Adipocyte (in vitro differentiated cells): ENCODE results near the gene BCAR1.

Source experiments
- DNase-seq: peaks from one replicate; pipeline ENCODE4 v3.0.0-alpha.2; 2015; ENCODE audit warnings: low read depth
- H3K27me3 ChIP-seq: replicated peaks from 2 replicates; pipeline ENCODE4 v1.7.0; 2013; ENCODE audit warnings: mild to moderate bottlenecking, low read length, moderate library complexity; ENCODE audit not compliant: control insufficient read depth, insufficient read depth
- H3K36me3 ChIP-seq: 2 replicates; pipeline ENCODE4 v1.7.0; 2013; ENCODE audit warnings: low read length, mild to moderate bottlenecking, moderate library complexity; ENCODE audit not compliant: control insufficient read depth, insufficient read depth, severe bottlenecking
- H3K4me1 ChIP-seq: 2 replicates; pipeline ENCODE4 v1.7.0; 2013; ENCODE audit warnings: mild to moderate bottlenecking, low read length, moderate library complexity; ENCODE audit not compliant: control insufficient read depth, insufficient read depth
- H3K4me3 ChIP-seq: 2 replicates; pipeline ENCODE4 v1.7.0; 2013; ENCODE audit warnings: mild to moderate bottlenecking, low read length, moderate library complexity
- H3K9ac ChIP-seq: 2 replicates; pipeline ENCODE4 v1.7.0; 2013; ENCODE audit warnings: mild to moderate bottlenecking, low read length, moderate library complexity
- H3K9me3 ChIP-seq: 2 replicates; pipeline ENCODE4 v1.7.0; 2013; ENCODE audit warnings: mild to moderate bottlenecking, low read length, moderate library complexity; ENCODE audit not compliant: control insufficient read depth

BCAR1 gene

GRCh38 chr16:75251280-75252048 lies at the start of gene BCAR1:
Gene BCAR1, minus strand, starts transcription at chr16:75251624. Its CDS starts 142 bp downstream, at chr16:75251482.
- Histone ChIP-seq H3K9ac (peak within 1 kb of the TSS; percentile 90), H3K4me1 (peaks cover 82% of the 10 kb centered on the region), H3K4me3 (peak within 1 kb of the TSS; percentile 91), H3K36me3 (no peaks in the 10 kb centered on the region), H3K27me3 (no peaks in the 10 kb centered on the region), H3K9me3 (no peaks in the 10 kb centered on the region)
- peak; percentile 94 for DNase-seq

DNA sequence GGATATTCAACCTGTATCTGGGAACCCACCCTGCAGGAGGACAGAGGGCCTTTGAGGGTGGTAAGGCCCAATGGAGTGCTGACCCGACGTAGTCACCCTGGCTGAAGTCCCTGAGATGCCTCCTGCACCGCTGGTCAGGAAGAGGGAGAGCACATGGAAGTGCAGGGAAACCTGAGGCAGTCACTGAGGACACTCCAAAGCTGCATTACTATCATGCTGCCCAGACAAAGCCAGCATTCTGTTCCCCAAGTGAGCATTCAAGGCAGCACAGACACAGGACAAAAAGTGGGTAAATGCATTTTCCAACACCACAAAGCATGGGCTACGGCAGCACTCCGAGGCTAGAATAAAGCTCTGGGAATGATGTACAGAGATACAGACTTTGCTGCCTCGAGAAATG lies 46.8 kb upstream of the BCAR1 start:
- no peaks in the 10 kb centered on the region for H3K27me3 ChIP-seq
- H3K9me3 ChIP-seq, result no peaks in the 10 kb centered on the region
- peaks cover 27% of the 10 kb centered on the region for H3K36me3 ChIP-seq
- H3K9ac ChIP-seq, result no peak overlapping the region
- no peak for DNase-seq
- no peak overlapping the region for H3K4me3 ChIP-seq
- H3K4me1 ChIP-seq, result peaks cover 2% of the 10 kb centered on the region

- Histone ChIP-seq H3K27me3 (no peaks in the 10 kb centered on the region), H3K4me3 (no peak overlapping the region), H3K9me3 (no peaks in the 10 kb centered on the region), H3K36me3 (peaks cover 38% of the 10 kb centered on the region), H3K4me1 (peaks cover 2% of the 10 kb centered on the region), H3K9ac (no peak overlapping the region)
- DNase-seq, result no peak
Measured at GRCh38 chr16:75296606-75297005, 45.2 kb upstream of the BCAR1 start.

GRCh38 chr16:75294773-75295459 lies 43.5 kb upstream of the BCAR1 start:
- no peak for DNase-seq
- no peak overlapping the region for H3K4me3 ChIP-seq
- H3K27me3 ChIP-seq, result no peaks in the 10 kb centered on the region
- H3K9ac ChIP-seq, result no peak overlapping the region
- peaks cover 2% of the 10 kb centered on the region for H3K4me1 ChIP-seq
- H3K36me3 ChIP-seq, result peaks cover 36% of the 10 kb centered on the region
- H3K9me3 ChIP-seq, result no peaks in the 10 kb centered on the region

- H3K9me3 ChIP-seq, result no peaks in the 10 kb centered on the region
- H3K4me3 ChIP-seq, result no peak overlapping the region
- no peaks in the 10 kb centered on the region for H3K27me3 ChIP-seq
- H3K4me1 ChIP-seq, result peaks cover 2% of the 10 kb centered on the region
- peak; percentile 65 for DNase-seq
- peaks cover 35% of the 10 kb centered on the region for H3K36me3 ChIP-seq
- no peak overlapping the region for H3K9ac ChIP-seq
Measured at GRCh38 chr16:75293772-75294171, 42.3 kb upstream of the BCAR1 start.

- Histone ChIP-seq H3K4me3 (no peak overlapping the region), H3K9me3 (no peaks in the 10 kb centered on the region), H3K4me1 (peaks cover 2% of the 10 kb centered on the region), H3K9ac (no peak overlapping the region), H3K27me3 (no peaks in the 10 kb centered on the region), H3K36me3 (peaks cover 30% of the 10 kb centered on the region)
- no peak for DNase-seq
Measured at GRCh38 chr16:75293173-75293572, 41.7 kb upstream of the BCAR1 start.

DNA sequence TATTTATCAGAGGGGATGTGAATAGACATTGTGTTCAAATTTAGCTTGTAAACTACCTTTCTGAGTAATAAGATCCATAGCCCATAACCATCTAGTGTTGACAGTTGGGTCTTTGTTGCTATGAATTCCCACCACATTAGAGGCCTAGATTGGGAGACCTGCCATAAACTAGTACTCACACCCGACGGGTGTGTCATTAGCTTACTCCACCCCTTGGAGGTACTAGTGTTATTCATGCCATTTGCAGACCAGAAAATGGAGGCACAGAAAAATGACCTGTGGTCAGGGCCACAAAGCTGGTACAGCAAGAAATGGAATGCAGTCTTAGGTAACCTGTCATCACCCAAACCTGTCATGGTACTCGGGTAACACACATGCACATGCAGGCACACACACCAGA lies 41.3 kb upstream of the BCAR1 start:
- H3K4me1 ChIP-seq, result peaks cover 2% of the 10 kb centered on the region
- H3K9me3 ChIP-seq, result no peaks in the 10 kb centered on the region
- H3K36me3 ChIP-seq, result peaks cover 29% of the 10 kb centered on the region
- no peak overlapping the region for H3K4me3 ChIP-seq
- no peak for DNase-seq
- no peak overlapping the region for H3K9ac ChIP-seq
- no peaks in the 10 kb centered on the region for H3K27me3 ChIP-seq

GRCh38 chr16:75289189-75289588 lies 37.8 kb upstream of the BCAR1 start:
- H3K36me3 ChIP-seq, result peaks cover 29% of the 10 kb centered on the region

DNA sequence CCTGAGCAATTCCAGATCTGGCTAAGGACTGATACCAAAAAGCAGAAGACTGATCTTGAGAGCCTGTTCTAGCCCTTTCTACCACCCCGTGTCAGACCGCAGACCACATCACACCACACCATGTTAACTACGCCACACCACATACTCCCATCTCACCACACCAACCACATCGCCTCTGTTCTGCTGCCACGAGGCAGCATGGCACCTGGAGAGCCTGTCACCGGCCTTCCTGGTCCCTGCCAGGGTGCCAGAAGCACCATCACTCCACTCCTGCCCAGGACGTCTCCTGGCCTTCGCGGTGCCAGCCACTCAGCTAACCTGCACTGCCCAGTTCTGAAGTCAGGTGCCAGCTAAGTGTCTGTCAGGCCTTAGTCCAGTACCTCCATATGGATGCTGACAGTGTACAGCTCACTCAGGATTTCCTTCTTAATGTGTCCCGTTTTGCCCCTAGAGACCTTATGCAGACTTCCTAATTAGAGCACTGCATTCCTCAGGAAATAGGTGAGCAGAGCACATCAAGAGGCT lies 37.2 kb upstream of the BCAR1 start:
- H3K27me3 ChIP-seq, result no peaks in the 10 kb centered on the region
- DNase-seq, result no peak
- no peak overlapping the region for H3K9ac ChIP-seq
- no peaks in the 10 kb centered on the region for H3K4me1 ChIP-seq
- no peak overlapping the region for H3K4me3 ChIP-seq
- no peaks in the 10 kb centered on the region for H3K9me3 ChIP-seq
- H3K36me3 ChIP-seq, result peaks cover 29% of the 10 kb centered on the region

More at GRCh38 chr16:75289189-75289588, 37.8 kb upstream of the BCAR1 start:
- Histone ChIP-seq H3K4me3 (no peak overlapping the region), H3K27me3 (no peaks in the 10 kb centered on the region), H3K4me1 (no peaks in the 10 kb centered on the region), H3K9ac (no peak overlapping the region), H3K9me3 (no peaks in the 10 kb centered on the region)
- no peak for DNase-seq

DNA sequence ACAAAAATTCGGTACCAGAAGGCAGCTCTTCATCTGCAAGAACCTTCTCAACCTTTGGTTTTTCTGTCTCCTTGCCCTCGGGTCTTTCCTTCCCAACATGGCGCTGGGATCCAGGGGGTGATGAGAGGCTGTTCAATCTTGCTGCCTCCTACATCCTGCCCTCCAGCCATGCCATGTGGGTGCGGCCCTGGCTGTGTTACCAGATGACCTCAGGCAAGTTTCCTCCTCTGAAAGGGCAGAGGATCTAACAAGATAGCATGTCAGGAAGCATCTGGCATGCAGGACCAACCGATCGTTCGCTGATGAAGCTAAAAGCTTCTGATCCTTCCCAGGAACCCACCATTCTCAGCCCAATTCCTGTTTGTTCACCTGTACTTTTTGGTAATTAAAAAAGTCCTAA lies 36.8 kb upstream of the BCAR1 start:
- Histone ChIP-seq H3K4me3 (no peak overlapping the region), H3K27me3 (no peaks in the 10 kb centered on the region), H3K9ac (no peak overlapping the region), H3K4me1 (no peaks in the 10 kb centered on the region), H3K36me3 (peaks cover 24% of the 10 kb centered on the region), H3K9me3 (no peaks in the 10 kb centered on the region)
- no peak for DNase-seq

DNA sequence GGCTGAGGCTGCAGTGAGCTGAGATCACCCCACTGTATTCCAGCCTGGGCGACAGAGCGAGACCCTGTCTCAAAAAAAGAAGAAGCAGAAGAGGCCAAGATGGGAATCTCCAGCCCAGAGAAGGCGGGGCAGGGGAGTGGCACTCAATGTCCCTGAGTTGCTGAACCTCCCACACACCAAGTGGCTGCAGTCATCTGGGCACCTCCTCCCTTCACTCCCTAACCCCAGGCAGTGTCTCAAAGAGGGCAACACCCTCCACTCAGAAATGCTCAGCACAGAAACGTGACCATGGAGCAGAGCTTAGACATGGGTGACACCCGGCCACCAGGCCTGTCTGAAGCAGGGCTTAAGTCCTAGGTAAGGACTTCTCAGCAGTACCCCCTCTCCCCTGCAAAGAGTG lies 36.3 kb upstream of the BCAR1 start:
- DNase-seq, result no peak
- Histone ChIP-seq H3K36me3 (peaks cover 20% of the 10 kb centered on the region), H3K9ac (no peak overlapping the region)

More for the DNA sequence above, 36.3 kb upstream of the BCAR1 start:
- H3K4me1 ChIP-seq, result no peaks in the 10 kb centered on the region
- no peaks in the 10 kb centered on the region for H3K9me3 ChIP-seq
- H3K27me3 ChIP-seq, result no peaks in the 10 kb centered on the region
- H3K4me3 ChIP-seq, result no peak overlapping the region
